GM12891 (cell line): ENCODE results near the gene DNTTIP2.

Source experiments
- PAX5 ChIP-seq: IDR thresholded peaks from 2 replicates; pipeline ENCODE4 v1.6.1; 2011; ENCODE audit warnings: low read length, moderate library complexity, mild to moderate bottlenecking; ENCODE audit not compliant: insufficient read depth, severe bottlenecking
- POLR2A ChIP-seq: IDR thresholded peaks from 2 replicates; pipeline ENCODE4 v1.6.1; 2011; ENCODE audit warnings: low read depth, low read length, control low read depth
- POLR2AphosphoS5 ChIP-seq: IDR thresholded peaks from 2 replicates; pipeline ENCODE4 v1.6.1; 2011; ENCODE audit warnings: low read depth, low read length, control low read depth
- POU2F2 ChIP-seq: IDR thresholded peaks from 2 replicates; pipeline ENCODE4 v1.6.1; 2011; ENCODE audit warnings: low read depth, mild to moderate bottlenecking, control low read depth, low read length, moderate library complexity
- SPI1 ChIP-seq: IDR thresholded peaks from 2 replicates; pipeline ENCODE4 v1.6.1; 2011; ENCODE audit warnings: low read depth, low read length, control low read depth
- TAF1 ChIP-seq: IDR thresholded peaks from 2 replicates; pipeline ENCODE4 v1.6.1; 2011; ENCODE audit warnings: low read depth, low read length, control low read depth

DNA sequence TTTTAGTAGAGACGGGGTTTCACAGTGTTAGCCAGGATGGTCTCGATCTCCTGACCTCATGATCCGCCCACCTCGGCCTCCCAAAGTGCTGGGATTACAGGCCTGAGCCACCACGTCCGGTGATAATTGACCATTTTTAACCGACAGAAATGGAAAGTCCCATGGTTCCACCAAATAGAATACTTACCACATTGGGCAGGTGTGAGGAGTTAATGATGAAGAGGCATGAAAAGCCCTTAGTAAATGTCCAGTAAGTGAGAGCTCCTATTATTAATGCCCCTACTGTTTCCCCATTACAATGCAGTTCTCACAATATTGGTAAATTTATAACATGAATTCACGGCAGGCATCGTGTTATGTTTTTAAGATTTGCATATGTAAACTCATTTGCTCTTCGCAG, 38.3 kb upstream of the DNTTIP2 start:
- TF ChIP-seq TAF1, result no peak
- no peak for TF ChIP-seq POLR2A
- TF ChIP-seq POLR2AphosphoS5, result no peak
- TF ChIP-seq PAX5, result no peak
- TF ChIP-seq POU2F2, result no peak
- TF ChIP-seq SPI1, result no peak
